G401 (cell line): Measurements from ENCODE around the gene MCF2L2. TPM values are rescaled to one million over a fixed set of nuclear protein-coding genes. Genes with fewer than 3 reads are reported as not detected.

ENCODE experiments used
- DNase-seq: peaks from one replicate; pipeline ENCODE4 v3.0.0-alpha.2; 2015; ENCODE audit warnings: low spot score
- in situ Hi-C: cut with HindIII; loops from 2 replicates; pipeline ENCODE4 v1.10.0; 2016; ENCODE audit warnings: low sequenced_read_pairs, mixed read lengths
- total RNA-seq: library from RNA; depleted of rRNA; stranded (reverse); fragments of >200 nt; shearing (Covaris generic); gene quantifications from 2 replicates; pipeline ENCODE4 v1.2.3, GENCODE V29; 2014

The MCF2L2 gene
- total RNA-seq, 1 experiment from 2014 or later, result 2.6 TPM

GRCh38 chr3:183339461-183340086 is 88.8 kb downstream of the MCF2L2 start:
- in situ Hi-C loops, result no loop called here
- peak; percentile 10 for DNase-seq

- in situ Hi-C loops, result no loop called here
- DNase-seq, result no peak
These were observed 89.9 kb downstream of the MCF2L2 start for GRCh38 chr3:183338520-183338919.

GRCh38 chr3:183332487-183332886 is 95.9 kb downstream of the MCF2L2 start:
- DNase-seq, result no peak
- in situ Hi-C loops, result no loop called here

- in situ Hi-C loops, result no loop called here
- DNase-seq, result no peak
These were observed 96.9 kb downstream of the MCF2L2 start for GRCh38 chr3:183331498-183331897.

- DNase-seq, result no peak
- in situ Hi-C loops, result no loop called here
These were observed 97.5 kb downstream of the MCF2L2 start for GRCh38 chr3:183330881-183331280.

- in situ Hi-C loops, result no loop called here
- no peak for DNase-seq
These were observed 98.9 kb downstream of the MCF2L2 start for GRCh38 chr3:183329543-183329942.

- DNase-seq, result no peak
- in situ Hi-C loops, result no loop called here
These were observed 99.6 kb downstream of the MCF2L2 start for GRCh38 chr3:183328823-183329222.

- no peak for DNase-seq
- in situ Hi-C loops, result no loop called here
These were observed 100.3 kb downstream of the MCF2L2 start for GRCh38 chr3:183328164-183328563.

- no peak for DNase-seq
- in situ Hi-C loops, result no loop called here
These were observed 101.1 kb downstream of the MCF2L2 start for GRCh38 chr3:183327343-183327742.

GRCh38 chr3:183324083-183324482 is 104.3 kb downstream of the MCF2L2 start:
- DNase-seq, result no peak
- in situ Hi-C loops, result no loop called here

- in situ Hi-C loops, result no loop called here
These were observed 109.0 kb downstream of the MCF2L2 start for GRCh38 chr3:183319371-183319770.

GRCh38 chr3:183318877-183319276 is 109.5 kb downstream of the MCF2L2 start:
- in situ Hi-C loops, result no loop called here
- DNase-seq, result no peak

More at GRCh38 chr3:183319371-183319770, 109.0 kb downstream of the MCF2L2 start:
- DNase-seq, result no peak

- DNase-seq, result no peak
- in situ Hi-C loops, result no loop called here
These were observed 110.2 kb downstream of the MCF2L2 start for GRCh38 chr3:183317886-183318865.

GRCh38 chr3:183317271-183317670 is 111.1 kb downstream of the MCF2L2 start:
- no peak for DNase-seq
- in situ Hi-C loops, result no loop called here

GRCh38 chr3:183315739-183316138 is 112.7 kb downstream of the MCF2L2 start:
- in situ Hi-C loops, result no loop called here
- DNase-seq, result no peak

- in situ Hi-C loops, result no loop called here
- DNase-seq, result no peak
These were observed 114.7 kb downstream of the MCF2L2 start for GRCh38 chr3:183313764-183314163.

GRCh38 chr3:183313351-183313750 is 115.1 kb downstream of the MCF2L2 start:
- DNase-seq, result no peak
- in situ Hi-C loops, result no loop called here

GRCh38 chr3:183312433-183312832 is 116.0 kb downstream of the MCF2L2 start:
- DNase-seq, result no peak
- in situ Hi-C loops, result no loop called here

GRCh38 chr3:183310936-183311335 is 117.5 kb downstream of the MCF2L2 start:
- no peak for DNase-seq
- in situ Hi-C loops, result no loop called here

- in situ Hi-C loops, result no loop called here
- no peak for DNase-seq
These were observed 119.1 kb downstream of the MCF2L2 start for GRCh38 chr3:183309276-183309675.
